Measurements from ENCODE around the gene WDR55. TPM values are rescaled to one million over a fixed set of nuclear protein-coding genes. Genes with fewer than 3 reads are reported as not detected.
"Not testable (repeated sequence)": the region's sequence is repeated elsewhere in the genome, so short reads cannot be mapped to it uniquely, and the experiment has no call there.

WDR55 gene
- total and polyA plus RNA-seq, 7 donors, result 13.2 to 35.0 (median 18.0) TPM

- Histone ChIP-seq H3K27ac (no peak overlapping the region), H3K27me3 (no peaks in the 10 kb centered on the region), H3K36me3 (peaks cover 28 to 70% (median 51%) of the 10 kb centered on the region in 4 donors), H3K4me3 (no peak overlapping the region), H3K9me3 (no peaks in the 10 kb centered on the region), H3K4me1 (peaks cover 0 to 30% (median 29%) of the 10 kb centered on the region in 4 donors)
- TF ChIP-seq POLR2A (IDR thresholded peaks at IDR 0.05), result no peak
- no peak for TF ChIP-seq CTCF (IDR thresholded peaks at IDR 0.05)
- no peak for TF ChIP-seq POLR2AphosphoS5 (IDR thresholded peaks at IDR 0.05)
- TF ChIP-seq EP300 (IDR thresholded peaks at IDR 0.05), result no peak
- 93 to 94% methylated on average over 4 of the region's 4 CpGs for WGBS, 2 donors
- intact Hi-C loops (cut with DNase I), result no loop called here
- DNase-seq, result no peak
Observed at GRCh38 chr5:140696891-140697492, 32.3 kb downstream of the WDR55 start.

- intact Hi-C loops (cut with DNase I), result loop anchor here (10.0 kb wide), 1 partner anchor 456 kb away; no protein-coding TSS in a partner anchor
- Histone ChIP-seq H3K27ac (peak within 1 kb of the TSS; percentile 78 to 80 (median 78)), H3K4me1 (peaks cover 0 to 17% (median 16%) of the 10 kb centered on the region in 4 donors), H3K4me3 (peak within 1 kb of the TSS; percentile 76 to 88 (median 79)), H3K27me3 (no peaks in the 10 kb centered on the region), H3K9me3 (no peaks in the 10 kb centered on the region), H3K36me3 (peaks cover 28 to 82% (median 55%) of the 10 kb centered on the region in 4 donors)
- peak; percentile 98 for DNase-seq
- WGBS, 2 donors, result 1 to 2% methylated on average over 44 of the region's 44 CpGs
- TF ChIP-seq CTCF (IDR thresholded peaks at IDR 0.05) (no peak), EP300 (IDR thresholded peaks at IDR 0.05) (no peak), POLR2A (IDR thresholded peaks at IDR 0.05) (peak; percentile 64 to 83), POLR2AphosphoS5 (IDR thresholded peaks at IDR 0.05) (peak; percentile 87 to 96 (median 94))
Observed at GRCh38 chr5:140700177-140701144, 35.8 kb downstream of the WDR55 start, which contains the start of gene ZMAT2. Gene ZMAT2, plus strand, starts transcription at chr5:140700447. Its CDS starts 14 bp downstream, at chr5:140700461.

- intact Hi-C loops (cut with DNase I), result loop anchor here (10.0 kb wide), 1 partner anchor 463 kb away; no protein-coding TSS in a partner anchor
- H3K27ac ChIP-seq, result no peak overlapping the region
- H3K9me3 ChIP-seq, result no peaks in the 10 kb centered on the region
- peaks cover 0 to 12% (median 0%) of the 10 kb centered on the region in 4 donors for H3K4me1 ChIP-seq
- WGBS, 2 donors, result 91 to 97% methylated on average over 4 of the region's 4 CpGs
- H3K27me3 ChIP-seq, result no peaks in the 10 kb centered on the region
- DNase-seq, result no peak
- H3K36me3 ChIP-seq, result peaks cover 0 to 47% (median 20%) of the 10 kb centered on the region in 4 donors
- no peak overlapping the region for H3K4me3 ChIP-seq
- TF ChIP-seq CTCF (IDR thresholded peaks at IDR 0.05), result no peak
- TF ChIP-seq POLR2AphosphoS5 (IDR thresholded peaks at IDR 0.05), result no peak
- no peak for TF ChIP-seq POLR2A (IDR thresholded peaks at IDR 0.05)
- TF ChIP-seq EP300 (IDR thresholded peaks at IDR 0.05), result no peak
Observed at GRCh38 chr5:140707812-140708211, 43.1 kb downstream of the WDR55 start.

- H3K27me3 ChIP-seq, H3K9me3 ChIP-seq, H3K27ac ChIP-seq, H3K4me3 ChIP-seq, DNase-seq: not testable (repeated sequence)
- WGBS, 2 donors, result 83 to 92% methylated on average over 9 of the region's 9 CpGs
- peaks cover 0 to 12% (median 0%) of the 10 kb centered on the region in 4 donors for H3K4me1 ChIP-seq
- intact Hi-C loops (cut with DNase I), result loop anchor here (10.0 kb wide), 1 partner anchor 464 kb away; no protein-coding TSS in a partner anchor
- H3K36me3 ChIP-seq, result peaks cover 0 to 38% (median 13%) of the 10 kb centered on the region in 4 donors
Observed at GRCh38 chr5:140708787-140709186, 44.1 kb downstream of the WDR55 start.

All from sigmoid colon (tissue), 7 donors.